ENCODE data around the gene LIN28B.
"Not testable (repeated sequence)": the region's sequence is repeated elsewhere in the genome, so short reads cannot be mapped to it uniquely, and the experiment has no call there.

Gene LIN28B

GRCh38 chr6:104973404-104973803, 16.5 kb downstream of the LIN28B start:
- no peak overlapping the region for H3K4me3 ChIP-seq (ENCODE audit: low read length)
- no peaks in the 10 kb centered on the region for H3K9me3 ChIP-seq (ENCODE audit: control insufficient read depth, insufficient read depth, low read length)
- no peaks in the 10 kb centered on the region for H3K79me2 ChIP-seq (ENCODE audit: control insufficient read depth, low read length)
- H3K9me2 ChIP-seq (replicated peaks; ENCODE audit: control insufficient read depth, low read length): no peaks in the 10 kb centered on the region
- no peaks in the 10 kb centered on the region for H3K36me3 ChIP-seq (ENCODE audit: control insufficient read depth, low read length)
- H3K4me1 ChIP-seq (ENCODE audit: control insufficient read depth, low read length): no peaks in the 10 kb centered on the region
- H3F3A ChIP-seq (ENCODE audit: control insufficient read depth, insufficient read depth): no peaks in the 10 kb centered on the region
- H4K20me1 ChIP-seq (ENCODE audit: control insufficient read depth, insufficient read depth, low read depth, low read length): no peaks in the 10 kb centered on the region
- no peak for TF ChIP-seq CTCF (IDR thresholded peaks at IDR 0.05; ENCODE audit: low read depth, low read length, poor library complexity, severe bottlenecking)
- TF ChIP-seq EZH2phosphoT487 (IDR thresholded peaks at IDR 0.05; ENCODE audit: borderline replicate concordance, low read length): no peak
- no peak overlapping the region for H3K27ac ChIP-seq (ENCODE audit: low read depth, low read length)
- no peak overlapping the region for H3K4me2 ChIP-seq (ENCODE audit: low read length)
- H3K27me3 ChIP-seq (ENCODE audit: control insufficient read depth, low read length): no peaks in the 10 kb centered on the region

GRCh38 chr6:104983296-104983695, 26.4 kb downstream of the LIN28B start:
- H3K27me3 ChIP-seq (ENCODE audit: control insufficient read depth, low read length): no peaks in the 10 kb centered on the region
- no peaks in the 10 kb centered on the region for H3K79me2 ChIP-seq (ENCODE audit: control insufficient read depth, low read length)
- no peaks in the 10 kb centered on the region for H3K36me3 ChIP-seq (ENCODE audit: control insufficient read depth, low read length)
- no peak for TF ChIP-seq CTCF (IDR thresholded peaks at IDR 0.05; ENCODE audit: low read depth, low read length, poor library complexity, severe bottlenecking)
- no peak for TF ChIP-seq EZH2phosphoT487 (IDR thresholded peaks at IDR 0.05; ENCODE audit: borderline replicate concordance, low read length)
- no peak overlapping the region for H3K4me3 ChIP-seq (ENCODE audit: low read length)
- H3K4me2 ChIP-seq (ENCODE audit: low read length): no peak overlapping the region
- no peaks in the 10 kb centered on the region for H3F3A ChIP-seq (ENCODE audit: control insufficient read depth, insufficient read depth)
- H3K9me3 ChIP-seq (ENCODE audit: control insufficient read depth, insufficient read depth, low read length): no peaks in the 10 kb centered on the region
- no peak overlapping the region for H3K27ac ChIP-seq (ENCODE audit: low read depth, low read length)
- H3K9me2 ChIP-seq (replicated peaks; ENCODE audit: control insufficient read depth, low read length): no peaks in the 10 kb centered on the region
- H4K20me1 ChIP-seq (ENCODE audit: control insufficient read depth, insufficient read depth, low read depth, low read length): no peaks in the 10 kb centered on the region
- no peaks in the 10 kb centered on the region for H3K4me1 ChIP-seq (ENCODE audit: control insufficient read depth, low read length)

GRCh38 chr6:104983776-104984175, 26.9 kb downstream of the LIN28B start:
- no peaks in the 10 kb centered on the region for H3K27me3 ChIP-seq (ENCODE audit: control insufficient read depth, low read length)
- H3K36me3 ChIP-seq (ENCODE audit: control insufficient read depth, low read length): no peaks in the 10 kb centered on the region
- no peak overlapping the region for H3K4me3 ChIP-seq (ENCODE audit: low read length)
- no peak for TF ChIP-seq EZH2phosphoT487 (IDR thresholded peaks at IDR 0.05; ENCODE audit: borderline replicate concordance, low read length)
- TF ChIP-seq CTCF (IDR thresholded peaks at IDR 0.05; ENCODE audit: low read depth, low read length, poor library complexity, severe bottlenecking): no peak
- H4K20me1 ChIP-seq (ENCODE audit: control insufficient read depth, insufficient read depth, low read depth, low read length): no peaks in the 10 kb centered on the region
- H3K79me2 ChIP-seq (ENCODE audit: control insufficient read depth, low read length): no peaks in the 10 kb centered on the region
- H3K4me1 ChIP-seq (ENCODE audit: control insufficient read depth, low read length): no peaks in the 10 kb centered on the region
- H3K9me2 ChIP-seq (replicated peaks; ENCODE audit: control insufficient read depth, low read length): no peaks in the 10 kb centered on the region
- no peaks in the 10 kb centered on the region for H3K9me3 ChIP-seq (ENCODE audit: control insufficient read depth, insufficient read depth, low read length)
- H3F3A ChIP-seq (ENCODE audit: control insufficient read depth, insufficient read depth): no peaks in the 10 kb centered on the region
- H3K27ac ChIP-seq (ENCODE audit: low read depth, low read length): no peak overlapping the region
- H3K4me2 ChIP-seq (ENCODE audit: low read length): no peak overlapping the region

GRCh38 chr6:104984831-104985230, 27.9 kb downstream of the LIN28B start:
- H3K4me1 ChIP-seq (ENCODE audit: control insufficient read depth, low read length): no peaks in the 10 kb centered on the region
- H4K20me1 ChIP-seq (ENCODE audit: control insufficient read depth, insufficient read depth, low read depth, low read length): no peaks in the 10 kb centered on the region
- no peaks in the 10 kb centered on the region for H3K79me2 ChIP-seq (ENCODE audit: control insufficient read depth, low read length)
- no peaks in the 10 kb centered on the region for H3K36me3 ChIP-seq (ENCODE audit: control insufficient read depth, low read length)
- H3K27me3 ChIP-seq (ENCODE audit: control insufficient read depth, low read length): no peaks in the 10 kb centered on the region
- H3K4me2 ChIP-seq (ENCODE audit: low read length): no peak overlapping the region
- H3K4me3 ChIP-seq (ENCODE audit: low read length): no peak overlapping the region
- no peak overlapping the region for H3K27ac ChIP-seq (ENCODE audit: low read depth, low read length)
- H3K9me3 ChIP-seq (ENCODE audit: control insufficient read depth, insufficient read depth, low read length): no peaks in the 10 kb centered on the region
- no peaks in the 10 kb centered on the region for H3K9me2 ChIP-seq (replicated peaks; ENCODE audit: control insufficient read depth, low read length)
- no peak for TF ChIP-seq EZH2phosphoT487 (IDR thresholded peaks at IDR 0.05; ENCODE audit: borderline replicate concordance, low read length)
- no peak for TF ChIP-seq CTCF (IDR thresholded peaks at IDR 0.05; ENCODE audit: low read depth, low read length, poor library complexity, severe bottlenecking)
- H3F3A ChIP-seq (ENCODE audit: control insufficient read depth, insufficient read depth): no peaks in the 10 kb centered on the region

GRCh38 chr6:104985875-104986274, 29.0 kb downstream of the LIN28B start:
- H3K27me3 ChIP-seq (ENCODE audit: control insufficient read depth, low read length); H3K79me2 ChIP-seq (ENCODE audit: control insufficient read depth, low read length); H3K9me3 ChIP-seq (ENCODE audit: control insufficient read depth, insufficient read depth, low read length); H3K9me2 ChIP-seq (replicated peaks; ENCODE audit: control insufficient read depth, low read length); H3K27ac ChIP-seq (ENCODE audit: low read depth, low read length); H3F3A ChIP-seq (ENCODE audit: control insufficient read depth, insufficient read depth); H4K20me1 ChIP-seq (ENCODE audit: control insufficient read depth, insufficient read depth, low read depth, low read length); H3K4me1 ChIP-seq (ENCODE audit: control insufficient read depth, low read length); H3K4me3 ChIP-seq (ENCODE audit: low read length); H3K4me2 ChIP-seq (ENCODE audit: low read length); H3K36me3 ChIP-seq (ENCODE audit: control insufficient read depth, low read length): not testable (repeated sequence)
